IPS-20b (cell line): Measurements from ENCODE around the gene NAA35.
A peak's percentile ranks its signal among the peaks of the same experiment; 100 is the strongest.

Source experiments
- H3K27ac ChIP-seq: one replicate; pipeline ENCODE4 v1.5.1; 2013; ENCODE audit warnings: low read length
- H3K27me3 ChIP-seq: 2 replicates; pipeline ENCODE4 v1.6.1; 2013; ENCODE audit warnings: mild to moderate bottlenecking, low read length, inconsistent platforms; ENCODE audit not compliant: insufficient read depth
- H3K36me3 ChIP-seq: 2 replicates; pipeline ENCODE4 v1.6.1; 2013; ENCODE audit warnings: low read depth, mild to moderate bottlenecking, inconsistent platforms, low read length, moderate library complexity; ENCODE audit not compliant: insufficient read depth
- H3K4me1 ChIP-seq: 2 replicates; pipeline ENCODE4 v1.6.1; 2013; ENCODE audit warnings: mild to moderate bottlenecking, control low read depth, inconsistent platforms, low read length, moderate library complexity; ENCODE audit not compliant: insufficient read depth
- H3K4me3 ChIP-seq: 2 replicates; pipeline ENCODE4 v1.5.1; 2013; ENCODE audit warnings: mild to moderate bottlenecking, low read length, inconsistent platforms
- H3K9ac ChIP-seq: 2 replicates; pipeline ENCODE4 v1.6.1; 2013; ENCODE audit warnings: low read depth, mild to moderate bottlenecking, inconsistent platforms, low read length, moderate library complexity
- H3K9me3 ChIP-seq: 2 replicates; pipeline ENCODE4 v1.6.1; 2013; ENCODE audit warnings: mild to moderate bottlenecking, low read depth, low read length, inconsistent platforms; ENCODE audit not compliant: insufficient read depth

Gene NAA35

GRCh38 chr9:85940832-85941621, at the start of gene NAA35:
NAA35 (plus strand) TSS chr9:85941146; CDS start chr9:85942160, 1,014 bp downstream.
- Histone ChIP-seq H3K4me1 (peaks cover 3% of the 10 kb centered on the region), H3K36me3 (peaks cover 32% of the 10 kb centered on the region), H3K27ac (peak within 1 kb of the TSS; percentile 0), H3K9me3 (no peaks in the 10 kb centered on the region), H3K27me3 (no peaks in the 10 kb centered on the region), H3K4me3 (peak within 1 kb of the TSS; percentile 88), H3K9ac (peak within 1 kb of the TSS; percentile 90)

GRCh38 chr9:85892401-85892800, 48.5 kb upstream of the NAA35 start:
- Histone ChIP-seq H3K4me1 (no peaks in the 10 kb centered on the region), H3K36me3 (no peaks in the 10 kb centered on the region), H3K9ac (no peak overlapping the region), H3K27ac (no peak overlapping the region), H3K4me3 (no peak overlapping the region), H3K27me3 (no peaks in the 10 kb centered on the region), H3K9me3 (peaks cover 4% of the 10 kb centered on the region; the same call in 1 of the 2 replicates)

GRCh38 chr9:85895685-85896084, 45.3 kb upstream of the NAA35 start:
- H3K9me3 ChIP-seq, result peaks cover 4% of the 10 kb centered on the region; the same call in 1 of the 2 replicates
- no peak overlapping the region for H3K27ac ChIP-seq
- no peaks in the 10 kb centered on the region for H3K36me3 ChIP-seq
- H3K4me3 ChIP-seq, result no peak overlapping the region
- H3K27me3 ChIP-seq, result no peaks in the 10 kb centered on the region
- no peaks in the 10 kb centered on the region for H3K4me1 ChIP-seq
- H3K9ac ChIP-seq, result no peak overlapping the region

- no peaks in the 10 kb centered on the region for H3K36me3 ChIP-seq
Observed at GRCh38 chr9:85897848-85898247, 43.1 kb upstream of the NAA35 start.

GRCh38 chr9:85898332-85898731, 42.6 kb upstream of the NAA35 start:
- Histone ChIP-seq H3K27ac (no peak overlapping the region), H3K4me1 (no peaks in the 10 kb centered on the region), H3K27me3 (no peaks in the 10 kb centered on the region), H3K36me3 (no peaks in the 10 kb centered on the region), H3K4me3 (no peak overlapping the region), H3K9me3 (no peaks in the 10 kb centered on the region), H3K9ac (no peak overlapping the region)

More at GRCh38 chr9:85897848-85898247, 43.1 kb upstream of the NAA35 start:
- H3K27me3 ChIP-seq, result no peaks in the 10 kb centered on the region
- H3K4me3 ChIP-seq, result no peak overlapping the region
- no peak overlapping the region for H3K27ac ChIP-seq
- H3K9me3 ChIP-seq, result no peaks in the 10 kb centered on the region
- no peak overlapping the region for H3K9ac ChIP-seq
- H3K4me1 ChIP-seq, result no peaks in the 10 kb centered on the region

GRCh38 chr9:85899388-85899787, 41.6 kb upstream of the NAA35 start:
- Histone ChIP-seq H3K27ac (no peak overlapping the region), H3K27me3 (no peaks in the 10 kb centered on the region), H3K4me1 (no peaks in the 10 kb centered on the region), H3K9me3 (no peaks in the 10 kb centered on the region), H3K9ac (no peak overlapping the region), H3K36me3 (no peaks in the 10 kb centered on the region), H3K4me3 (no peak overlapping the region)

GRCh38 chr9:85900504-85901201, 40.3 kb upstream of the NAA35 start:
- no peaks in the 10 kb centered on the region for H3K36me3 ChIP-seq
- H3K4me3 ChIP-seq, result no peak overlapping the region
- H3K4me1 ChIP-seq, result no peaks in the 10 kb centered on the region
- H3K27ac ChIP-seq, result no peak overlapping the region
- no peaks in the 10 kb centered on the region for H3K9me3 ChIP-seq
- no peaks in the 10 kb centered on the region for H3K27me3 ChIP-seq
- H3K9ac ChIP-seq, result no peak overlapping the region

GRCh38 chr9:85904975-85905374, 36.0 kb upstream of the NAA35 start:
- Histone ChIP-seq H3K9ac (no peak overlapping the region), H3K9me3 (no peaks in the 10 kb centered on the region), H3K27me3 (no peaks in the 10 kb centered on the region), H3K27ac (no peak overlapping the region), H3K4me1 (no peaks in the 10 kb centered on the region), H3K36me3 (no peaks in the 10 kb centered on the region), H3K4me3 (no peak overlapping the region)

GRCh38 chr9:85905957-85906356, 35.0 kb upstream of the NAA35 start:
- no peaks in the 10 kb centered on the region for H3K27me3 ChIP-seq
- H3K9me3 ChIP-seq, result no peaks in the 10 kb centered on the region
- no peak overlapping the region for H3K4me3 ChIP-seq
- H3K27ac ChIP-seq, result no peak overlapping the region
- H3K9ac ChIP-seq, result no peak overlapping the region
- no peaks in the 10 kb centered on the region for H3K36me3 ChIP-seq
- H3K4me1 ChIP-seq, result no peaks in the 10 kb centered on the region

- no peaks in the 10 kb centered on the region for H3K36me3 ChIP-seq
- H3K27me3 ChIP-seq, result no peaks in the 10 kb centered on the region
- H3K9me3 ChIP-seq, result no peaks in the 10 kb centered on the region
- no peak overlapping the region for H3K4me3 ChIP-seq
- H3K4me1 ChIP-seq, result no peaks in the 10 kb centered on the region
- H3K27ac ChIP-seq, result no peak overlapping the region
- no peak overlapping the region for H3K9ac ChIP-seq
Observed at GRCh38 chr9:85909390-85909789, 31.6 kb upstream of the NAA35 start.

GRCh38 chr9:85914108-85914507, 26.8 kb upstream of the NAA35 start:
- no peak overlapping the region for H3K27ac ChIP-seq
- no peak overlapping the region for H3K9ac ChIP-seq
- H3K36me3 ChIP-seq, result no peaks in the 10 kb centered on the region
- H3K4me1 ChIP-seq, result no peaks in the 10 kb centered on the region
- H3K9me3 ChIP-seq, result no peaks in the 10 kb centered on the region
- no peak overlapping the region for H3K4me3 ChIP-seq
- H3K27me3 ChIP-seq, result no peaks in the 10 kb centered on the region

- Histone ChIP-seq H3K9me3 (no peaks in the 10 kb centered on the region), H3K4me3 (no peak overlapping the region)
Observed at GRCh38 chr9:85917756-85918155, 23.2 kb upstream of the NAA35 start.

More at GRCh38 chr9:85917756-85918155, 23.2 kb upstream of the NAA35 start:
- Histone ChIP-seq H3K27me3 (no peaks in the 10 kb centered on the region), H3K4me1 (no peaks in the 10 kb centered on the region), H3K36me3 (no peaks in the 10 kb centered on the region), H3K9ac (no peak overlapping the region), H3K27ac (no peak overlapping the region)
